Colonic mucosa (tissue), 4 donors: ENCODE measurements around the gene MORN1. TPM values are rescaled to one million over a fixed set of nuclear protein-coding genes. Genes with fewer than 3 reads are reported as not detected.

Experiments used
- DNase-seq: peaks from one replicate; pipeline ENCODE4 v3.0.0-alpha.2; 2020
- H3K27ac ChIP-seq: fragments of 200-600 bp; one replicate; pipeline ENCODE4 v1.8.0; 2021
- H3K27me3 ChIP-seq: fragments of 200-600 bp; one replicate; pipeline ENCODE4 v1.8.0; 2021
- H3K36me3 ChIP-seq: fragments of 200-600 bp; one replicate; pipeline ENCODE4 v1.8.0; 2021
- H3K4me1 ChIP-seq: fragments of 200-600 bp; one replicate; pipeline ENCODE4 v1.8.0; 2021; ENCODE audit warnings: mild to moderate bottlenecking
- H3K4me3 ChIP-seq: fragments of 200-600 bp; one replicate; pipeline ENCODE4 v1.8.0; 2021
- H3K9ac ChIP-seq, 2 donors: one replicate each; pipeline ENCODE4 v1.7.0; 2013; ENCODE audit warnings: control low read depth in 2 of 2, low read depth in 2 of 2, low read length in 2 of 2
- H3K9me3 ChIP-seq: fragments of 200-600 bp; one replicate; pipeline ENCODE4 v1.8.0; 2021
- intact Hi-C: fragments of 100-400 bp; cut with DNase I; formaldehyde crosslinking; loops from one replicate; pipeline ENCODE4 v1.14.1; 2022
- total RNA-seq, 2 donors: library from RNA; stranded (reverse); fragmentation: NEBNext Ultra II Directional in 1 of 2; extraction: Animal tissue kit (Norgen Biotek cat#: 25700) in 1 of 2; gene quantifications; one replicate each; pipeline ENCODE4 v1.2.1, GENCODE V29; 2021
- TF ChIP-seq, protein P1 (sequence below): fragments of 200-600 bp; IDR thresholded peaks from one replicate; pipeline ENCODE4 v1.8.0; 2022; ENCODE audit warnings: antibody characterized with exemption, mild to moderate bottlenecking
- donor health status: healthy.
- donor health status: DM: no; HTN: no; CAD: no.
- donor health status: DM: no; HTN: no; CAD: no.

MORN1 gene
- total RNA-seq, 2 donors from 2014 or later: 11.3 to 18.9 TPM

DNA sequence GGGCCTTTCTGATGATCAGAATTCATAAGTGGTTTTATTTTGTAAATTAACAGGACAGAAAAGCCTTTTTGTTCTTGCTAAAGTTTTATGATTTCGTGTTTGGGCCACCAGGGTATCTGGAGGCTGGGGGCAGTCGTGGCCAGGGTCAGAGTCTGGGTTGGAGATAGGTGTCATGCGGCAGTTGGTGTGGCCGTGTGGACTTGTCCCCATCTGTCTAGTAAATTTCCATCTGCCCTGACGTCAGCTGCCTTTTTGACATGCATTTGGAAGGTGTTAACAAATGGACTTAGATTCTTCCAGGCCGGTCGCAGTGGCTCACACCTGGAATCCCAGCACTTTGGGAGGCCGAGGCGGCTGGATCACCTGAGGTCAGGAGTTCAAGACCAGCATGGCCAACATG, 106.4 kb downstream of the MORN1 start:
- Histone ChIP-seq H3K4me1 (peaks cover under 1% of the 10 kb centered on the region), H3K27me3 (no peaks in the 10 kb centered on the region), H3K27ac (no peak overlapping the region), H3K9ac (no peak overlapping the region), H3K9me3 (no peaks in the 10 kb centered on the region), H3K4me3 (no peak overlapping the region), H3K36me3 (no peaks in the 10 kb centered on the region)
- TF ChIP-seq, protein P1, sequence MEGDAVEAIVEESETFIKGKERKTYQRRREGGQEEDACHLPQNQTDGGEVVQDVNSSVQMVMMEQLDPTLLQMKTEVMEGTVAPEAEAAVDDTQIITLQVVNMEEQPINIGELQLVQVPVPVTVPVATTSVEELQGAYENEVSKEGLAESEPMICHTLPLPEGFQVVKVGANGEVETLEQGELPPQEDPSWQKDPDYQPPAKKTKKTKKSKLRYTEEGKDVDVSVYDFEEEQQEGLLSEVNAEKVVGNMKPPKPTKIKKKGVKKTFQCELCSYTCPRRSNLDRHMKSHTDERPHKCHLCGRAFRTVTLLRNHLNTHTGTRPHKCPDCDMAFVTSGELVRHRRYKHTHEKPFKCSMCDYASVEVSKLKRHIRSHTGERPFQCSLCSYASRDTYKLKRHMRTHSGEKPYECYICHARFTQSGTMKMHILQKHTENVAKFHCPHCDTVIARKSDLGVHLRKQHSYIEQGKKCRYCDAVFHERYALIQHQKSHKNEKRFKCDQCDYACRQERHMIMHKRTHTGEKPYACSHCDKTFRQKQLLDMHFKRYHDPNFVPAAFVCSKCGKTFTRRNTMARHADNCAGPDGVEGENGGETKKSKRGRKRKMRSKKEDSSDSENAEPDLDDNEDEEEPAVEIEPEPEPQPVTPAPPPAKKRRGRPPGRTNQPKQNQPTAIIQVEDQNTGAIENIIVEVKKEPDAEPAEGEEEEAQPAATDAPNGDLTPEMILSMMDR: no peak
- intact Hi-C loops: no loop called here
- no peak for DNase-seq

DNA sequence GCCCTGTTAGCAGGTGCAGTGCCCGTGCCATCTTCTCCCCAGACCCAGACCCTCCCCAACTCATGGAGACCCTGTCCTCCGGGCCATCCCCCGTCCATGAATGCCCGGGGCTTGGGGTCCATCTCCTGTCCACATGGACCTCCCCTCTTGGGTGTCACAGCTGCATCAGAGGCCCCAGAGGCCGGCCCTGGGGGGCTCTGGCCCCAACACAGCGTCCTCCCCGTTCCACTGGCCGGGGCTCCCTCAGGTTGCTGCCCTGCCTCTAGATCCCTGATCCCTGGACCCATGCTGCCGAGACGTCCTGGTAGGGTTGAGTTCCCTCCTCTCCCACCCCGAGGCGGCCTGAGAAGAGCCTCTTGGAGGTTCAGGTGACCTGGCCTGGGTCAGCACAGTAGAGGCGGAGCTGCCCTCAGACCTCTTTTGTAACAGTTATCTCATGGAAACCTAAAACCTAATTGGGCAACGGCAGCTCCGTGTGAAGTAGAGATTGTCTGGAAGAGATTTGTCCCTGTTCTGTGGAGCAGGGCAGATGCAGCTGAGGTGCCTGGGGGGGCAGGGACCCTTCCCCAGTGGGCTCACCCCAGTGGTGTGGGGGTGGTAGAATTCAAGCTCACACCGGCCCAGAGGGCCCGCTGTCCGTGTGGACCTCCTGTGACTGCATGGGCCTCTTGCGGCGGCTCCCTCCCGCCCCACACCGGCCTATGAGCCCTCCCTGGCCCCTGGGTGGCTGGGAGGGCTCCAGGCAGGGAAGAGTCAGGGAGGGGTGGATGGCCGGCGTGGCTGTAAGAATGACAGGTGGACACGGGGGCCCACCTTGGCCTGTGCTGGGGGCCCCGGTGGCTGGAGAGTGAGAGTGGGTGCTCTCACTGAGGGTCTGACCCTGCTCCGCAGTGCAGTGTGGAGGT, 107.1 kb downstream of the MORN1 start:
- no peak overlapping the region for H3K9ac ChIP-seq
- TF ChIP-seq, protein P1: no peak
- H3K36me3 ChIP-seq: no peaks in the 10 kb centered on the region
- peaks cover 6% of the 10 kb centered on the region for H3K4me1 ChIP-seq
- DNase-seq: no peak
- H3K9me3 ChIP-seq: no peaks in the 10 kb centered on the region
- intact Hi-C loops: no loop called here
- H3K27me3 ChIP-seq: no peaks in the 10 kb centered on the region
- no peak overlapping the region for H3K4me3 ChIP-seq
- H3K27ac ChIP-seq: no peak overlapping the region

GRCh38 chr1:2283371-2283990, 107.9 kb downstream of the MORN1 start:
- Histone ChIP-seq H3K27ac (no peak overlapping the region), H3K27me3 (no peaks in the 10 kb centered on the region), H3K9ac (no peak overlapping the region), H3K36me3 (no peaks in the 10 kb centered on the region), H3K9me3 (no peaks in the 10 kb centered on the region), H3K4me3 (no peak overlapping the region), H3K4me1 (peaks cover 12% of the 10 kb centered on the region)
- TF ChIP-seq, protein P1: no peak
- DNase-seq: no peak
- intact Hi-C loops: no loop called here

DNA sequence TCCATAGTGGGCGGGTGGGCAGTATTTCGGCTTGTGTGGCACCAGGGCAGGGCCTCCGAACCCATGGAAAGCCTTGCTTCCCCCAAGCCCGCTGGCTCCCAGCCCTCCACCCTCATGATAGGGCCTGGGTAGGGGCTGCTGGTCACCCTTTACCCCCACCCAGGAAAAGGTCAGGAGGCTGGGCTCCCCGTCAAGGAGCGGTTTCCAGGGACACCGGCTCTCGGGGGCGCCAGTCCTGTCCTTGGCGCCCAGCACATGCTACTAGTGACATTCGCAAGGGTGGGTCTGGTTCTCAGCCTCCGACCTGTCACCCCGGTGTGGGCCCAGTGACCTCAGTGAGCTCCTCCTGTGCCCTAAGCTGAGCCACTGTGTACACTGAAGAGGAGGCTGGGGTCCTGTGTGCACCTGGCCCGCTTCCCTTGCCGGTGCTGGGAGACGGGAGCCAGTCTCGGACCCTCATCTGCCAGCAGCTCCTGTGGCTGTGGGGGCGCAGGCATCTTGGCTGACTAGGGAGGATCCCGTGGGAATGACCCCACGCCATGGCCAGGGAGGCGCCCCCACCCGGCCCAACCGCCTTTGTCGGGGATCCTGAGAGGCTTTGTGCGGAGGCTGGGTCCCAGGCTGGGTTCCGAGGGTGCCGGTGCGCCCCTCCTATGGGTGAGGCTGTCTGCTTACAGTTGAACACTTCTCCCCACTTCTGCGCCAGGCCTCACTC, 108.6 kb downstream of the MORN1 start:
- DNase-seq: no peak
- Histone ChIP-seq H3K27me3 (no peaks in the 10 kb centered on the region), H3K9ac (no peak overlapping the region), H3K4me3 (no peak overlapping the region), H3K27ac (no peak overlapping the region), H3K9me3 (no peaks in the 10 kb centered on the region), H3K36me3 (no peaks in the 10 kb centered on the region), H3K4me1 (peaks cover 12% of the 10 kb centered on the region)
- intact Hi-C loops: no loop called here
- TF ChIP-seq, protein P1: no peak

DNA sequence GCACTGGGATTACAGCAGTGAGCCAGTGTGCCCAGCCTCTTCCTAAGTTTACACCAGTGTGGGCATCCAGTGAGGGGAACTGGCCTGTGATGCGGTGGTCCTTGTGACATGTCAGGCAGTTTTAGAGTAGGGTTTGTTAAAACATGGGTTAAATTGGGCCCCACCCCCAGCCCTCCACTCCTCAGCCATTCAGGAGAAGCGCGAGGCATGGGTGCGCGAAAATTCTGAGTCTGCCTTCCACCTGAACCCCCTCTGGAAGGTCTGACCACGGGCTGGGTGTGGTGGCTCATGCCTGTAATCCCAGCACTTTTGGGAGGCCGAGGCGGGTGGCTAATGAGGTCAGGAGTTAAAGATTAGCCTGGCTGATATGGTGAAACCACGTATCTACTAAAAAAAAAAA, 111.5 kb downstream of the MORN1 start:
- Histone ChIP-seq H3K9me3 (no peaks in the 10 kb centered on the region), H3K9ac (peak overlapping the region in 1 of 2 donors; percentile 53), H3K4me1 (peaks cover 18% of the 10 kb centered on the region), H3K27me3 (no peaks in the 10 kb centered on the region), H3K4me3 (no peak overlapping the region), H3K27ac (no peak overlapping the region), H3K36me3 (no peaks in the 10 kb centered on the region)
- TF ChIP-seq, protein P1: no peak
- intact Hi-C loops: no loop called here
- no peak for DNase-seq
